Mesendoderm (in vitro differentiated cells): ENCODE results near the gene SAMD14.

Experiments used
- DNase-seq: peaks from one replicate; pipeline ENCODE4 v3.0.0; 2013
- H2AK5ac ChIP-seq: 2 replicates; pipeline ENCODE4 v1.6.1; 2013; ENCODE audit warnings: low read length, inconsistent platforms
- H2BK120ac ChIP-seq: 2 replicates; pipeline ENCODE4 v1.6.1; 2013; ENCODE audit warnings: low read depth, mild to moderate bottlenecking, low read length, moderate library complexity, mixed read lengths
- H2BK15ac ChIP-seq: replicated peaks from 2 replicates; pipeline ENCODE4 v1.6.1; 2013; ENCODE audit warnings: low read depth, mild to moderate bottlenecking, moderate library complexity
- H2BK5ac ChIP-seq: 2 replicates; pipeline ENCODE4 v1.6.1; 2013; ENCODE audit warnings: low read length, inconsistent platforms
- H3K18ac ChIP-seq: 2 replicates; pipeline ENCODE4 v1.6.1; 2013; ENCODE audit warnings: mild to moderate bottlenecking, low read length, mixed read lengths
- H3K23ac ChIP-seq: one replicate; pipeline ENCODE4 v1.6.1; 2013; ENCODE audit warnings: low read length
- H3K27ac ChIP-seq: 2 replicates; pipeline ENCODE4 v1.5.1; 2013; ENCODE audit warnings: low read depth, mild to moderate bottlenecking, inconsistent platforms, low read length, moderate library complexity
- H3K27me3 ChIP-seq: 2 replicates; pipeline ENCODE4 v1.6.1; 2013; ENCODE audit warnings: low read length, control low read depth, mild to moderate bottlenecking, inconsistent platforms; ENCODE audit not compliant: insufficient read depth, poor library complexity
- H3K36me3 ChIP-seq: 2 replicates; pipeline ENCODE4 v1.6.1; 2013; ENCODE audit warnings: low read length, inconsistent platforms; ENCODE audit not compliant: control insufficient read depth, insufficient read depth
- H3K4ac ChIP-seq: one replicate; pipeline ENCODE4 v1.6.1; 2013; ENCODE audit warnings: low read depth, mild to moderate bottlenecking, low read length, moderate library complexity
- H3K4me1 ChIP-seq: 2 replicates; pipeline ENCODE4 v1.6.1; 2013; ENCODE audit warnings: low read depth, low read length, inconsistent platforms; ENCODE audit not compliant: control insufficient read depth
- H3K4me2 ChIP-seq: 2 replicates; pipeline ENCODE4 v1.6.1; 2013; ENCODE audit warnings: low read length
- H3K4me3 ChIP-seq: 2 replicates; pipeline ENCODE4 v1.5.1; 2013; ENCODE audit warnings: mild to moderate bottlenecking, low read length
- H3K56ac ChIP-seq: one replicate; pipeline ENCODE4 v1.6.1; 2013; ENCODE audit warnings: low read length
- H3K79me1 ChIP-seq: 2 replicates; pipeline ENCODE4 v1.6.1; 2013; ENCODE audit warnings: low read length, inconsistent platforms
- H3K79me2 ChIP-seq: 2 replicates; pipeline ENCODE4 v1.6.1; 2013; ENCODE audit warnings: mild to moderate bottlenecking, low read length; ENCODE audit not compliant: control insufficient read depth, insufficient read depth
- H3K9ac ChIP-seq: 2 replicates; pipeline ENCODE4 v1.6.1; 2013; ENCODE audit warnings: low read length, inconsistent platforms
- H4K5ac ChIP-seq: one replicate; pipeline ENCODE4 v1.6.1; 2013; ENCODE audit warnings: low read length
- H4K8ac ChIP-seq: one replicate; pipeline ENCODE4 v1.6.1; 2013; ENCODE audit warnings: low read depth, mild to moderate bottlenecking, control low read depth, low read length, moderate library complexity
- WGBS: extraction: QIAGEN DNeasy Blood & Tissue Kit; methylation state at CpG from one replicate; pipeline ENCODE4 v1.1.7; 2013; ENCODE audit warnings: low lambda C conversion rate, missing lambda C conversion rate; ENCODE audit not compliant: insufficient coverage; ENCODE audit errors: extremely low coverage; 5-methylcytosine and 5-hydroxymethylcytosine counted together

Gene SAMD14

GRCh38 chr17:50163843-50164696 lies 34.1 kb upstream of the SAMD14 start:
- DNase-seq: peak; percentile 32
- H4K8ac ChIP-seq: no peak overlapping the region
- H3K4me1 ChIP-seq: no peaks in the 10 kb centered on the region
- no peak overlapping the region for H3K27ac ChIP-seq
- H3K79me1 ChIP-seq: no peaks in the 10 kb centered on the region
- H3K56ac ChIP-seq: no peak overlapping the region
- WGBS: no CpG with 5 or more reads among the region's 11 CpGs
- no peaks in the 10 kb centered on the region for H3K79me2 ChIP-seq
- H3K36me3 ChIP-seq: no peaks in the 10 kb centered on the region
- H2AK5ac ChIP-seq: no peak overlapping the region
- H2BK5ac ChIP-seq: no peak overlapping the region
- no peak overlapping the region for H3K4me3 ChIP-seq
- no peak overlapping the region for H3K4ac ChIP-seq
- H3K4me2 ChIP-seq: no peak overlapping the region
- no peak overlapping the region for H2BK120ac ChIP-seq
- no peak overlapping the region for H4K5ac ChIP-seq
- no peak overlapping the region for H3K9ac ChIP-seq
- no peaks in the 10 kb centered on the region for H3K27me3 ChIP-seq
- H2BK15ac ChIP-seq: no peak overlapping the region
- H3K23ac ChIP-seq: no peak overlapping the region
- H3K18ac ChIP-seq: no peak overlapping the region

- Histone ChIP-seq H2BK120ac (no peak overlapping the region), H3K4ac (no peak overlapping the region), H2BK5ac (no peak overlapping the region), H3K79me1 (no peaks in the 10 kb centered on the region), H3K4me1 (no peaks in the 10 kb centered on the region), H3K56ac (no peak overlapping the region), H4K8ac (no peak overlapping the region), H2BK15ac (no peak overlapping the region), H3K9ac (no peak overlapping the region), H3K4me2 (no peak overlapping the region), H3K36me3 (no peaks in the 10 kb centered on the region), H3K27me3 (no peaks in the 10 kb centered on the region), H2AK5ac (no peak overlapping the region), H3K18ac (no peak overlapping the region), H3K4me3 (no peak overlapping the region), H3K27ac (no peak overlapping the region), H3K79me2 (no peaks in the 10 kb centered on the region), H3K23ac (no peak overlapping the region), H4K5ac (no peak overlapping the region)
- DNase-seq: no peak
- WGBS: no CpG with 5 or more reads among the region's 8 CpGs
Observed at GRCh38 chr17:50162466-50163254, 32.7 kb upstream of the SAMD14 start.

- H3K27ac ChIP-seq: no peak overlapping the region
- H3K79me1 ChIP-seq: no peaks in the 10 kb centered on the region
- H3K4me1 ChIP-seq: no peaks in the 10 kb centered on the region
- H3K4me2 ChIP-seq: peak overlapping the region; percentile 34
- H3K56ac ChIP-seq: peak overlapping the region; percentile 54
- H3K27me3 ChIP-seq: no peaks in the 10 kb centered on the region
- no CpG with 5 or more reads among the region's 16 CpGs for WGBS
- H2AK5ac ChIP-seq: no peak overlapping the region
- no peak for DNase-seq
- H3K4ac ChIP-seq: no peak overlapping the region
- no peak overlapping the region for H3K23ac ChIP-seq
- H3K79me2 ChIP-seq: no peaks in the 10 kb centered on the region
- H3K4me3 ChIP-seq: no peak overlapping the region
- no peak overlapping the region for H2BK5ac ChIP-seq
- no peaks in the 10 kb centered on the region for H3K36me3 ChIP-seq
- H3K9ac ChIP-seq: peak overlapping the region; percentile 16
- no peak overlapping the region for H4K8ac ChIP-seq
- no peak overlapping the region for H4K5ac ChIP-seq
- no peak overlapping the region for H2BK15ac ChIP-seq
- no peak overlapping the region for H2BK120ac ChIP-seq
- no peak overlapping the region for H3K18ac ChIP-seq
Observed at GRCh38 chr17:50161911-50162288, 31.9 kb upstream of the SAMD14 start.

- H3K9ac ChIP-seq: peak overlapping the region; percentile 73
Observed at GRCh38 chr17:50161023-50161910, 31.3 kb upstream of the SAMD14 start.

GRCh38 chr17:50157891-50158290 lies 27.9 kb upstream of the SAMD14 start:
- Histone ChIP-seq H3K9ac (no peak overlapping the region), H2BK120ac (no peak overlapping the region), H2BK15ac (no peak overlapping the region), H3K79me1 (no peaks in the 10 kb centered on the region), H3K18ac (no peak overlapping the region), H3K4me2 (no peak overlapping the region), H4K8ac (no peak overlapping the region), H2BK5ac (no peak overlapping the region), H3K79me2 (no peaks in the 10 kb centered on the region), H3K27ac (no peak overlapping the region), H3K27me3 (no peaks in the 10 kb centered on the region), H3K4me1 (no peaks in the 10 kb centered on the region), H3K4me3 (no peak overlapping the region), H3K56ac (no peak overlapping the region), H3K36me3 (no peaks in the 10 kb centered on the region), H2AK5ac (no peak overlapping the region), H4K5ac (no peak overlapping the region), H3K4ac (no peak overlapping the region), H3K23ac (no peak overlapping the region)
- WGBS: no CpG with 5 or more reads among the region's 4 CpGs
- DNase-seq: no peak

More at GRCh38 chr17:50161023-50161910, 31.3 kb upstream of the SAMD14 start:
- no peak overlapping the region for H4K8ac ChIP-seq
- no peak overlapping the region for H2AK5ac ChIP-seq
- H3K18ac ChIP-seq: no peak overlapping the region
- no peak overlapping the region for H4K5ac ChIP-seq
- H3K4me2 ChIP-seq: peak overlapping the region; percentile 86
- no peak overlapping the region for H3K27ac ChIP-seq
- no peak overlapping the region for H3K23ac ChIP-seq
- DNase-seq: peak; percentile 94
- no peaks in the 10 kb centered on the region for H3K36me3 ChIP-seq
- no peaks in the 10 kb centered on the region for H3K4me1 ChIP-seq
- no peaks in the 10 kb centered on the region for H3K79me2 ChIP-seq
- no peak overlapping the region for H2BK5ac ChIP-seq
- no CpG with 5 or more reads among the region's 53 CpGs for WGBS
- H3K4me3 ChIP-seq: peak overlapping the region; percentile 37
- H3K79me1 ChIP-seq: no peaks in the 10 kb centered on the region
- no peak overlapping the region for H3K4ac ChIP-seq
- H3K56ac ChIP-seq: peak overlapping the region; percentile 84
- no peaks in the 10 kb centered on the region for H3K27me3 ChIP-seq
- H2BK15ac ChIP-seq: no peak overlapping the region
- no peak overlapping the region for H2BK120ac ChIP-seq
